Epithelial cell of proximal tubule (primary cell): ENCODE data around the gene ZNF318. TPM values are rescaled to one million over a fixed set of nuclear protein-coding genes. Genes with fewer than 3 reads are reported as not detected.

Source experiments
- DNase-seq: peaks from one replicate; pipeline ENCODE4 v3.0.0-alpha.2; 2011; ENCODE audit warnings: low read depth
- H3K4me3 ChIP-seq: 2 replicates; pipeline ENCODE4 v1.5.1; 2011; ENCODE audit warnings: low read depth, mild to moderate bottlenecking, low read length
- CTCF ChIP-seq: conservative IDR thresholded peaks from 2 replicates; pipeline ENCODE4 v1.5.1; 2012; ENCODE audit warnings: low read depth, mild to moderate bottlenecking, low read length
- total RNA-seq: library from RNA; depleted of rRNA; stranded (reverse); fragments of >200 nt; gene quantifications from 2 replicates; pipeline ENCODE4 v1.2.3, GENCODE V29; 2015

ZNF318 gene
- total RNA-seq, 1 donor from 2014 or later: 7.7 TPM

DNA sequence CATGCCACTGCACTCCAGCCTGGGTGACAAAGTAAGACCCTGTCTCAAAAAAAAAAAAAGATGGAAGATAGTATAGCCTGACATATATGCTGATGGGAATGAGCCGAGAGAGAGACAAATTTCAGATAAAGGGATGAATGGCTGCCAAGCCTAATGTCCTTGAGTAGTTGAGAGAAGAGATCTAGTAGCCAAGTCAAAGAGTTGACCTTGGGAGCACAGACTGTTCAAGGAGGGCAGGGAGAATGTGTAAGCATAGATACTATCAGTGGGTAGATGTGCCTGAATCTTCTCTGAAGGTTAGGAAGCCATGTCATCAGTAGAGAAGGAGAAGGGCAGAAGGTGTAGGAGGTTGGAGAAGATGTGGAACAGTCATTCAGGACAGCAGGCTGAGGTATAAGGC, 37.8 kb upstream of the ZNF318 start:
- DNase-seq: no peak
- H3K4me3 ChIP-seq: no peak overlapping the region
- TF ChIP-seq CTCF: no peak

DNA sequence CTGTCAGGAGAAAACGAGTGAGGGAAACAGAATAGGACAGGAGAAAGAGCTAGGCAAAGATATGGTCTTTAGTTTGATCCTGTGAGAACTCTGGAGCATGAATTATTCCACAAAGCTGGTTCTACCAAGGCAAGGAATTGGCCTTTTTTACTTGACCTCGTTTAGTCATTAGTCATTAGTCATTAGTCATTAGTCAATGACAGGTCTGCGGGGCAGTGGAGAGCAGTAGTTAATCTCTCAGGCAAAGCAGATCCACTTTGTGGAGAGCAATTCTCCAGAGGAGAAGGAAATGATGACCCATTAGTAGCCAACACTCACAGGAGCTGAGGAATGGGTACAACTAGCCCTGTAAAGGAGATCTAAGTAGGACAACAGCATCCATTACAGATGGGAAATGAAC, 35.9 kb upstream of the ZNF318 start:
- H3K4me3 ChIP-seq: no peak overlapping the region
- TF ChIP-seq CTCF: no peak
- no peak for DNase-seq

- TF ChIP-seq CTCF: peak; percentile 31
- no peak overlapping the region for H3K4me3 ChIP-seq
- no peak for DNase-seq
Observed at GRCh38 chr6:43402820-43403219, 33.4 kb upstream of the ZNF318 start.

GRCh38 chr6:43401730-43402129, 32.3 kb upstream of the ZNF318 start:
- no peak for DNase-seq
- H3K4me3 ChIP-seq: no peak overlapping the region
- no peak for TF ChIP-seq CTCF

GRCh38 chr6:43399932-43400487, 30.6 kb upstream of the ZNF318 start:
- no peak for DNase-seq
- no peak for TF ChIP-seq CTCF
- H3K4me3 ChIP-seq: no peak overlapping the region

- H3K4me3 ChIP-seq: no peak overlapping the region
- no peak for DNase-seq
- TF ChIP-seq CTCF: no peak
Observed at GRCh38 chr6:43396408-43397149, 27.1 kb upstream of the ZNF318 start.

GRCh38 chr6:43395776-43396175, 26.3 kb upstream of the ZNF318 start:
- H3K4me3 ChIP-seq: no peak overlapping the region
- DNase-seq: no peak
- TF ChIP-seq CTCF: no peak
